ENCODE data around the gene KCNMA1.
"Not testable (repeated sequence)": the region's sequence is repeated elsewhere in the genome, so short reads cannot be mapped to it uniquely, and the experiment has no call there.

Gene KCNMA1

GRCh38 chr10:77436257-77436975 lies 201.2 kb downstream of the KCNMA1 start:
- no peak for DNase-seq

- DNase-seq = no peak
These were observed 204.1 kb downstream of the KCNMA1 start for GRCh38 chr10:77433546-77433945.

GRCh38 chr10:77431980-77432797 lies 205.4 kb downstream of the KCNMA1 start:
- no peak for DNase-seq

GRCh38 chr10:77431209-77431611 lies 206.4 kb downstream of the KCNMA1 start:
- no peak for DNase-seq

- DNase-seq = no peak
These were observed 207.1 kb downstream of the KCNMA1 start for GRCh38 chr10:77430530-77430929.

- peak; percentile 63 to 71 for DNase-seq
These were observed 208.8 kb downstream of the KCNMA1 start for GRCh38 chr10:77428691-77429395.

GRCh38 chr10:77424257-77424656 lies 213.4 kb downstream of the KCNMA1 start:
- no peak for DNase-seq

- no peak for DNase-seq
These were observed 214.9 kb downstream of the KCNMA1 start for GRCh38 chr10:77422491-77423338.

- no peak for DNase-seq
These were observed 216.0 kb downstream of the KCNMA1 start for GRCh38 chr10:77421591-77421990.

GRCh38 chr10:77420947-77421523 lies 216.6 kb downstream of the KCNMA1 start:
- DNase-seq = no peak

- DNase-seq = no peak
These were observed 217.6 kb downstream of the KCNMA1 start for GRCh38 chr10:77419979-77420378.

- no peak for DNase-seq
These were observed 218.6 kb downstream of the KCNMA1 start for GRCh38 chr10:77419056-77419455.

- no peak for DNase-seq
These were observed 219.6 kb downstream of the KCNMA1 start for GRCh38 chr10:77417806-77418640.

GRCh38 chr10:77417359-77417758 lies 220.2 kb downstream of the KCNMA1 start:
- DNase-seq = no peak

GRCh38 chr10:77416311-77417135 lies 221.1 kb downstream of the KCNMA1 start:
- DNase-seq = no peak

- DNase-seq = no peak
These were observed 222.2 kb downstream of the KCNMA1 start for GRCh38 chr10:77415313-77415960.

- DNase-seq = no peak
These were observed 224.4 kb downstream of the KCNMA1 start for GRCh38 chr10:77413231-77413630.

- DNase-seq = not testable (repeated sequence)
These were observed 225.0 kb downstream of the KCNMA1 start for GRCh38 chr10:77412573-77413133.

GRCh38 chr10:77411805-77412204 lies 225.8 kb downstream of the KCNMA1 start:
- no peak for DNase-seq
